GM19372 (cell line): ENCODE data around the gene MAP7D2.

Experiments
- ATAC-seq: cut with Tn5 transposase; IDR thresholded peaks from one replicate; pipeline ENCODE4 v1.9.1; 2021; ENCODE audit warnings: mild to moderate bottlenecking, low read depth, moderate library complexity; ENCODE audit not compliant: unreplicated experiment

MAP7D2 gene

GRCh38 chrX:20116087-20116576, 575 bp downstream of the MAP7D2 start:
- ATAC-seq: no peak

GRCh38 chrX:20112022-20112774, 4.5 kb downstream of the MAP7D2 start:
- ATAC-seq: no peak

- no peak for ATAC-seq
These were observed 5.4 kb downstream of the MAP7D2 start for GRCh38 chrX:20111271-20111670.

- no peak for ATAC-seq
These were observed 14.6 kb downstream of the MAP7D2 start for GRCh38 chrX:20101934-20102581.

GRCh38 chrX:20091499-20091898, 25.2 kb downstream of the MAP7D2 start:
- ATAC-seq: no peak

GRCh38 chrX:20089845-20090244, 26.9 kb downstream of the MAP7D2 start:
- ATAC-seq: no peak

GRCh38 chrX:20080277-20080676, 36.4 kb downstream of the MAP7D2 start:
- no peak for ATAC-seq

- no peak for ATAC-seq
These were observed 45.1 kb downstream of the MAP7D2 start for GRCh38 chrX:20071511-20072079.

GRCh38 chrX:20067709-20068561, 48.8 kb downstream of the MAP7D2 start:
- ATAC-seq: no peak

- no peak for ATAC-seq
These were observed 49.6 kb downstream of the MAP7D2 start for GRCh38 chrX:20066968-20067708.

GRCh38 chrX:20063716-20064351, 52.9 kb downstream of the MAP7D2 start:
- ATAC-seq: no peak

GRCh38 chrX:20063153-20063552, 53.6 kb downstream of the MAP7D2 start:
- no peak for ATAC-seq

- ATAC-seq: no peak
These were observed 54.9 kb downstream of the MAP7D2 start for GRCh38 chrX:20061855-20062254.

- no peak for ATAC-seq
These were observed 55.6 kb downstream of the MAP7D2 start for GRCh38 chrX:20060961-20061748.

- ATAC-seq: no peak
These were observed 57.1 kb downstream of the MAP7D2 start for GRCh38 chrX:20059467-20060128.

GRCh38 chrX:20057479-20057878, 59.2 kb downstream of the MAP7D2 start:
- no peak for ATAC-seq

GRCh38 chrX:20056704-20057103, 60.0 kb downstream of the MAP7D2 start:
- ATAC-seq: no peak

GRCh38 chrX:20053537-20053936, 63.2 kb downstream of the MAP7D2 start:
- ATAC-seq: no peak
